HepG2 (cell line): Measurements from ENCODE around the gene RPS6KB2.

Experiments
- CTCF ChIP-seq: sonication (generic); formaldehyde crosslinking; IDR thresholded peaks from 2 replicates; pipeline ENCODE4 v1.5.0; 2020; ENCODE audit warnings: mild to moderate bottlenecking, missing genetic modification reagents, moderate library complexity
- HBP1 ChIP-seq: IDR thresholded peaks from 2 replicates; pipeline ENCODE4 v1.6.1; 2016; ENCODE audit warnings: low read depth, control low read depth
- MAFF ChIP-seq: IDR thresholded peaks from 2 replicates; pipeline ENCODE4 v1.6.1; 2011; ENCODE audit warnings: low read depth, low read length, improper control_type of control experiment
- MLLT10 ChIP-seq: sonication (generic); formaldehyde crosslinking; IDR thresholded peaks from 2 replicates; pipeline ENCODE4 v1.4.0; 2020; ENCODE audit warnings: missing genetic modification reagents
- PHF20 ChIP-seq: sonication (generic); formaldehyde crosslinking; IDR thresholded peaks from 2 replicates; pipeline ENCODE4 v1.5.0; 2020; ENCODE audit warnings: mild to moderate bottlenecking, missing genetic modification reagents
- REST ChIP-seq, 2 experiments: IDR thresholded peaks; 2 replicates each; pipeline ENCODE4 v1.6.1; 2011 to 2012; ENCODE audit warnings: low read length in 2 of 2, borderline replicate concordance in 1 of 2, low read depth in 1 of 2, mild to moderate bottlenecking in 1 of 2, moderate library complexity in 1 of 2
- RNF2 ChIP-seq: fragments of 450-650 bp; conservative IDR thresholded peaks from 2 replicates; pipeline ENCODE4 v1.6.1; 2016; ENCODE audit warnings: low read depth
- SMARCC2 ChIP-seq: fragments of 450-650 bp; IDR thresholded peaks from 2 replicates; pipeline ENCODE4 v1.6.1; 2017; ENCODE audit warnings: antibody characterized with exemption, mild to moderate bottlenecking
- ZBTB49 ChIP-seq: sonication (generic); formaldehyde crosslinking; IDR thresholded peaks from 2 replicates; pipeline ENCODE4 v1.4.0; 2020; ENCODE audit warnings: missing genetic modification reagents, borderline replicate concordance
- ZMYM2 ChIP-seq: sonication (generic); formaldehyde crosslinking; IDR thresholded peaks from 2 replicates; pipeline ENCODE4 v1.8.0; 2022; ENCODE audit warnings: mild to moderate bottlenecking, missing genetic modification reagents

- no peak for TF ChIP-seq MLLT10
- no peak for TF ChIP-seq REST (IDR thresholded peaks at IDR 0.05; ENCODE audit: borderline replicate concordance in 1 of 2, low read depth in 1 of 2, low read length in 2 of 2)
- TF ChIP-seq HBP1 = no peak
- TF ChIP-seq ZMYM2 = no peak
- no peak for TF ChIP-seq MAFF
- no peak for TF ChIP-seq CTCF
- TF ChIP-seq SMARCC2 = no peak
- no peak for TF ChIP-seq PHF20
- no peak for TF ChIP-seq RNF2
- no peak for TF ChIP-seq ZBTB49 (CRISPR knock-in tag)
These were observed 30.8 kb upstream of the RPS6KB2 start for GRCh38 chr11:67397536-67397935.
